GM21515 (cell line): ENCODE results near the gene FTCD.

ENCODE experiments used
- ATAC-seq: cut with Tn5 transposase; IDR thresholded peaks from one replicate; pipeline ENCODE4 v1.9.1; 2021; ENCODE audit not compliant: unreplicated experiment

Gene FTCD

DNA sequence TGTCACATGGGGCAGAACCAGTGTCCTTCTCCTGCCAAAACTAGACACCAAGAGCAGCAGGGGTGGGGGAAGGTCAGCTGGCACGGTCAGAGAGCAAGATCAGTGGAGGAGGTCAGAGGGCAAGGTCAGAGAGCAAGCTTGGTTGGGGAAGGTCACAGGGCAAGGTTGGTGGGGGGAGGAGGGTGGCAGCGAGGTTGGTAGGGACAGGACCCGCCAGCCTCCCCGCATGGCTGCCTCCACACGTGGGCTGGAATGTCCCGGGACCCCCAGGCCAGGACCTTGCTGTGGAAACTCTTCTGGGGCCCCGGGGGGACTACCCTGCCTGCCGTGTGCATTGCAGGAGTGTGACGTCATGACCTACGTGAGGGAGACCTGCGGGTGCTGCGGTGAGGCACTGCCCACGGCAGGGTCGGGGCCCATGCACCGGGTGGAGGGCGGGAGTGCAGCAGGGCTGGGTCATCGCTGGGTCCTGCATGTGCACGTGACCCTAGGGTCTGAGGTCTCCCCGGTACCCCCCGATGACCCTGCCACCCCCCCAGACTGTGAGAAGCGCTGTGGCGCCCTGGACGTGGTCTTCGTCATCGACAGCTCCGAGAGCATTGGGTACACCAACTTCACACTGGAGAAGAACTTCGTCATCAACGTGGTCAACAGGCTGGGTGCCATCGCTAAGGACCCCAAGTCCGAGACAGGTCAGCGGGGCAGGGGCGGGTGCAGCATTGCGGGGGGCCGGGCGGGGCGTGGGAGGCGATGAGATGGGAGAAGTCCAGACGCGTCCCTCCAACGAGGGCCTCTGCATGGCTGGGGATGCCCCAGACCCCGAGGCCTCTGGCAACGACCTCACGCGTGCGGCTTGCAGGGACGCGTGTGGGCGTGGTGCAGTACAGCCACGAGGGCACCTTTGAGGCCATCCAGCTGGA, 30.2 kb downstream of the FTCD start:
- ATAC-seq, result no peak

DNA sequence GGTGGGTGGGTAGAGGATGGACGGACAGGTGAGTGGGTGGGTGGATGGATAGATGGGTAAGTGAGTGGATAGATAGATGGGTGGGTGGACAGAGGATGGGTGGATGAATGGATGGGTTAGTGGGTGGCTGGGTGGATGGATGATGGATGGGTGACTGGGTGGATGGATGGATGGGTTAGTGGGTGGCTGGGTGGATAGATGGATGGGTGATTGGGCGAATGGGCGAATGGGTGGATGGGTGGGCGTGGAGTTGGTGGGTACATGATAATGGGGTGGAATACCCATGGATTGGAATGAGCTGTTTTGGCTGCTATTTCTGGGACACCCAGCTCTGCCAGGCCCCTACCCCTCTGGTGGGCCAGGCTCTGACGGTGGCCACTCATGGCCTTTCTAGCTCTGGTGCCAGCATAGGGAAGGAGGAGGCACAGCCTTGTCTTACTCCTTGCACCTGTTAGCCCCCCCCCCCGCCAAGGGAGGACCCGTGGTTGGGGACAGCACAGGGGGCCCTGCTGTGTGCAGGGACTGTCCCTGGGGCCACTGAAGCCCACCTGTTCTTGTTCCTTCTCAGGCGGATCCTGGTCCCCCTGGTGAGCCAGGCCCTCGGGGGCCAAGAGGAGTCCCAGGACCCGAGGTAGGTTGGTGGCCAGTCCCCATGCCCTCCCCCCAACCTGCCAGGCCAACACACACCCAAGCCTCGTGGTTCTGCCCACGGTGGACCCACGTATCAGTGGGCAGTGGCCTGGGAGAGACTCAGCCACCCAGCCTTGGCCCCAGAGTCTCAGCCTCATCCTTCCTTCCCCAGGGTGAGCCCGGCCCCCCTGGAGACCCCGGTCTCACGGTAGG, 31.1 kb downstream of the FTCD start:
- no peak for ATAC-seq

DNA sequence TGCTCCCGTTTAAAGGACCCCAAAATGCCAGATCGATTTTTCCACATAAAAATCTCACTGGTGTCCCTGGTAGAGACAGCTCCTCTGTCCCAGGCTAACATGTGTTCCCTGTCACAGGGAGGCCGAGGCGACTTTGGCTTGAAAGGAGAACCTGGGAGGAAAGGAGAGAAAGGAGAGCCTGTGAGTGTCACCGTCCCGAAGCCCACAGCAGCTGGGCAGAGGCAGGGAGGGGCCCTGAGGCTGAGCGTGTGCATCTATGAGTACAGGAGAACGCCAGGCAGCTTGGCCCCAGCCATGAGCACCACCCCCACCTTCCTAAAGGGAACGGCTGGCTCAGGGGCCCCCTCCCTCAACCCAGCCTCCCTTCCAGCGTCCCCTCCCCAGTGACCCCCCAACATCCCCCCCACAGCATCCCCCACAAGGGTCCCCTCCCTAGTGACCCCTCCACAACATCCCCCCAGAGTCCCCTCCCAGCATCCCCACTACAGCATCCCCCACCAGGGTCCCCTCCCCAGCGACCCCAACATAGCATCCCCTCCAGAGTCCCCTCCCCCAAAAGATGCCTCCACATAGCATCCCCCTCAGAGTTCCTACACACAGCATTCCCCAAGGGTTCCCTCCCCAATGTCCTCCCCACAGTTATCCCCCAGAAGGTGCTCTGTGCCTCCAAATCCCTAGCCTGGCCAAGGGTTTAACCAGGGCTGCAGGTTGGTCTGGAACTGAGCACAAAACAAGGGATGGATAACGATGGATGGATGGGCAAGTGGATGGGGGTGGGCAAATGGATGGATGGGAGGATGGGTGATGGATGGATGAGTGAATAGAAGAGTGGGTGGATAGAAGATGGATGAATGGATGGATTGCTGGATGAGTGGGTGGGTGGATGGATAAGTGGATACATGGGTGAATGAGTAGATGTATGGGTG, 32.4 kb downstream of the FTCD start:
- no peak for ATAC-seq

DNA sequence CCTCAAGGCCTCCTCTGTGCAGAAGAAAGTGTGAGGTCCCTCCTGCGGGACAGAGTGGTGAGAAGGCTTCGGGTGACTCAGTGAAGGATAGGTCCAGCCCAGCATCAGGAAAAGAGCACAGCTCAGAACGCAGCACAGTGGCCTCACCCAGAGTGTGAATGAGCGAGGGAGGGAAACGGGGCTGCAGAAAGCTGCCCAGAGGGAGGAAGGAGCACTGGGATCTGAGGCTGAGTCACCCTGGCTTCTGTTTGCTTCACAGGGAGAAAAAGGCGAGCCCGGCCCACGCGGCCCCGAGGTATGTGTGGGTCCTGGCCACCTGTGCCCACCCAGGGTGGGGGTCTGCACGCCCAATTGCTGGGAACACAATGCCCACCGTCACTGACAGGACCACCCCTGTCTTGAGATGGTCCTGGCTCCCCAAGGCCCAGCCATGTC, 33.1 kb downstream of the FTCD start:
- no peak for ATAC-seq

DNA sequence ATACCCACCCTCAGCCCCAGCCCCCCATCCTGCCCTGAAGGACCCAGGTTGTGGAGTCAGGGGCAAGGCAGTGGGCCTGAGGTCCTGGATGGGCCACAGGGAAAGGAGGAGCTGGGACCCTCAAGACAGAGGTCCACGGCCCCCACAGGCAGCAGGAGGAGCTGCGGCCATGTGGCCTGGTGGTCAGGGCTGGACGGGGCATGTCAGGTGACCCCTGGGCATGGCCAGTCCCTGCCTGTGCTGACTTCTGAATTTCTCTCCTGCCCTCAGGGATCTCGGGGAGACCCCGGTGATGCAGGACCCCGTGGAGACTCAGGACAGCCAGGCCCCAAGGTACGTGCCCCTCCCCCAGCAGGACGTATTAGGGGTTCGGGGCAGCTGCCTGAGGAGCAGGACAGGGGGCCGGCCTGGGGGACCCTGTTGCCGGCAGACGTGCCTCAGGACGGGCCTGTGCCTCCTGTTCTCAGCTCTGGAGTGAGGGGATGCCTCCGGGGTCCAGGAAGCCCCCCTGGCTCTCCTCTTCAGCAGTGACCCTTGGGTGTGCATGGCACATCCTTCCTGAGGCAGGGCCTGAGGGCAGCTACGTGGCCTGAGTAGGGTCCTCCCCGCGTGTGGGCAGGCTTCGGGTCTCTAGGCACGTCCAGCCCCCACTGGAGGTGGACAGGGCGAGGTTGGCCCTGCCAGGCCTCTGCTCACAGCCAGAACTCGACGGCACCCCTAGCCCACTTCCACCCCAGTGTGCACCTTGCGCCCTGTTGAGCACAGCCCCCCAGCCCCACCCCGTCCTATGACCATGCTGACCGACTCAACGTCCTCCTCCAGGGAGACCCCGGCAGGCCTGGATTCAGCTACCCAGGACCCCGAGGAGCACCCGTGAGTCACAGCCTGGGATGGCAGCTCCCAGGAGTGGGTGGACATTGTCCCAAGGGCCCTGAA, 33.8 kb downstream of the FTCD start:
- no peak for ATAC-seq

DNA sequence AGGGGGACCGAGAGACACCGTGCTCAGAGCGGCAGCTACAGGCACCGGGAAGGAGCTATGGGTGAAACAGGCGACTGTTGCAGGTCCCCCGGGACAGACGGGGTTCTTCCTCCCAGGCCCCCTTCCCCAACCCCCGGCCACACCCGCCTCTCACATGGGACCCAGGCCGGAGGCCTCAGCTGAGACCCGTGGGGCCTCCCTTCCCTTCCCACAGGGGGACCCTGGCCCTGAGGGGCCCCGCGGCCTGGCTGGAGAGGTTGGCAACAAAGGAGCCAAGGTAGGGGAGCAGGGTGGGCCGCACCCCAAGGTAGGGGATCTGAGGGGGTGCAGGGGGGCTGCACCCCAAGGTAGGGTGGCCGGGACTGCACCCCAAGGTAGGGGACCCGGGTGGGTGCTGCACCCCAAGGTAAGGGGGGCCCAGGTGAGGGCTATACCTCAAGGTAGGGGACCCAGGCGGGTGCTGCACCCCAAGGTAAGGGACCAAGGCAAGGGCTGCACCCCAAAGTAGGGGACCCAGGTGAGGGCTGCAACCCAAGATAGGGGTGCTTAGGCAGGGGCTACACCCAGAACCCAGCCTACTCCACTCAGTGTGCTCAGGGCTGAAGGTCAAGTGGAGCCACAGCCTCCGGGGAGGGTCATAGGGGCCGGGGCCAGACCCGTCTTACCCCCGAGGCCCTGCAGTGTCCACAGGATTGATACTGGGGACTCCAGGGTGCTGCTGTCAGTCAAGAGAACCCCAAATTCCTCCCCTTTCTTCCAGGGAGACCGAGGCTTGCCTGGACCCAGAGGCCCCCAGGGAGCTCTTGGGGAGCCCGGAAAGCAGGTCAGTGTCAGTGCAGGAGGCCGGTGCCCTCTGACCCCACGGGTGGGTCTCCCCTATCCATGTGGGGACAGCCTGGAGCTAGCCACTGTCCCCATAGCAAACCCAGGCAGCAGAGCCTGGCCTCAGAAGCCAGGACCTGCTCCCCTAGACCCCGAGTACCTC, 34.8 kb downstream of the FTCD start:
- no peak for ATAC-seq

DNA sequence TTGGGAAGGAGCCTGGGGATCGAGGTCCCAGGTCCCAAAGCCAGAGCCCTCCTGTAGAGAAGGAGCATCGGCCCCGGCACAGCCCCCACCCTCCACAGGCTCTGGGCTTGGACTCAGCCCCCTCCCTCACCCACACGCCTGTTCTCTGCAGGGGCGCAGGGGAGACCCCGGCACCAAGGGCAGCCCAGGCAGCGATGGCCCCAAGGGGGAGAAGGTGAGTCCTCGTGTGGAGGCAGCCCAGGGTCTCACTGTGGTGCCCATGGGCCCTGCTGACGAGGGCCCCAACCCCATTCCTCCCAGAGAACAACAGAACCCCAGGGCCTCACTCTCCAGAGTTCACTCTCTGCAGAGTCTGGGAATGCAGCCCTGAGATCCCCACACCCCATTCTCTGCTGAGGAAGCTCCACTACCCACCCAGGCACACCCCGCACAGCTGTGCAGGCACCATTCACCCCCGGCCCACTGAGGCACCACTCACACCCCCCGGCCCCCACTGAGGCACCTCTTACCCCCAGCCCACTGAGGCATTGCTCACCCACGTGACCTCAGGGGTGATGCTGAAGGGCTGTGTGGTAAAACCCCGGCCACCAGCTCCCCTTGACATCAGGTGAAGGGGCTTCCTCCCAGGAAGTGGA, 35.6 kb downstream of the FTCD start:
- no peak for ATAC-seq

DNA sequence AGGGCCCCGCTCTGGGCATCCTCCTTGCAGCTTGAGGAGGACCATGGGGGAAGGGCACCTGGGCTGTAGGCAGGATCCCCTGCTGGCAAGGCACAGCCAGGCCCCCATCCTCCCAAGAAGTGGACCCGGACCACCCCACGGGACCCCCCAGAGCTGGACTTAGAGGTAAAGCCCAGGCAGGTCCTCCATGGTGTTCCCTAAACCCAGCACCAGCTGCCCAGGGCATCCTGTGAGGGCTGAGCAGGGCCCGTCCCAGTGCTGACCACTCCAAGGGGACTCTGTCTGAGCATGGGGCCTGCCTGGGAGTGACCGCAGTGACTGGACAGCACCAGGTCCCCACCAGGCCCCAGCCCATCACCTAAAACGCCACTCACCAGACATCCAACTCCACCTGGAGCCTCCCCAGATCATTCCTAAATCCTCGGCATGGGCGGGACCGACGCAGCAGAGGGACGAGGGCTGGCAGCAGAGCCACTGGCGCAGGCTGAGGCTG, 36.2 kb downstream of the FTCD start:
- ATAC-seq, result no peak

DNA sequence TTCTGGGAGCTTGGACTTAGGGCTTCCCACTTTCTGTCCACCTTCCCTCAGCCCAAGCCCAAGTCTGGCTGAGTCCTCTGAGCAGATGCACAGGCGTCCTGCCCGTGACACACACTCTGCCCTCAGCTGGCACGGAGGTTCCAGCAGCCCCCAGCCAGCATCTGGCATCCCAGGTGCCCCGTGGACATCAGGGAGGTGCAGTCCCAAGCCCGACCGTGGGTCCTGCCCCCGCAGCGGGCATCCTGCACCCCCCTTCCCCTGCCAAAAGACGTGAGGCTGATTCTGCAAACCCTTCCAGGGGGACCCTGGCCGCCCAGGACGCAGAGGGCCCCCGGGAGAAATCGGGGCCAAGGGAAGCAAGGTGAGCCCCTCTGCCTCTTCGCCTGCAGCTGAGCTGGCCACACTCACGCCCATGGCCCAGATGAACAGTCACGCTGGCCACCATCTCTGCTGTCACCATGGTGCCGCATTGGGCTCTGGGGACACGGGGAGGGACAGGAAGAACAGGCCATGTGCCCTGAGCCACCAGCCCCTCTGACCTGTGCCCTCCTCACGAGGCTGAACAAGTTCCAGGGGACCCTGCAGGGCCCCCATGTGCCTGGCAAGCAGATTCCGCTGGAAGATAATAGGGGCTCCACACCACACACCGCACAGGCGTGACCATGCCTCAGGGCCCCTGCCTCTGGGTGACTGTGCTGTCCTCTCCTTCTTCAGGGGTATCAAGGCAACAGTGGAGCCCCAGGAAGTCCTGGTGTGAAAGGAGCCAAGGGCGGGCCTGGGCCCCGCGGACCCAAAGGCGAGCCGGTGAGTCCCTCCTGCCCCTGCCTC, 36.8 kb downstream of the FTCD start:
- no peak for ATAC-seq

DNA sequence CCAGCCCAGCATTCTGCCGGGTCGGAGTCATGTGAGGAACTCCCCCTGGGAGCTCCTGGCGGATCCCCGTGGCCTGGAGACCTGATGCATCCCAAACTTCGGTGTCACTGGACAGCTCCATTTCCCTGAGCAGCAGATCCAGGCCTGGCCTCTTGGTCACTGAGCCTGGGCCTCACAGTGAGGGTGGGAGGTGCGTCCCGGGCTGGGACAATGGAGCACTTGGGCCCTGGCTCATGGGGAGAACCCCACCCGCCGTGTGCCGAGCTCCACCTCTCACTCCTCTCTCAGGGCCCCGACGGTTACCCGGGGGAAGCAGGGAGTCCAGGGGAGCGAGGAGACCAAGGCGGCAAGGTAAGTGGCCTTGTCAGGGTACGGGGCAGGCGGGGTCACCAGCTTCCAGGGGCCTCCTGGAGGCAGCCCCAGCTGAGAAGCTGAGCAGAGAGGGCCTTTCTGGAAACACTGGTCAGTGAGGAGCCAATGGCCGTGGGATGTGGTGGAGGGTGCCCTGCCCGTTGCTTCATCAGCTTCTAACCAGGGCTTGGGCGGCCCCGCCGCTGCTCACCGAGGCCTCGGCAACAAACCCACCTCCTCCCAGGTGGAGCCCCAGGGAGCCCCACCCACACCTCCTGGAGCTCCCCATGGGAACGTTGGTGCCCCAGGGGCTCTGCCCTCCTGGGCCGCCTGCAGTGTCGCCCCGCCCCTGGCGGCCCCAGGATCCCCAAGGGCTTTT, 37.6 kb downstream of the FTCD start:
- no peak for ATAC-seq

DNA sequence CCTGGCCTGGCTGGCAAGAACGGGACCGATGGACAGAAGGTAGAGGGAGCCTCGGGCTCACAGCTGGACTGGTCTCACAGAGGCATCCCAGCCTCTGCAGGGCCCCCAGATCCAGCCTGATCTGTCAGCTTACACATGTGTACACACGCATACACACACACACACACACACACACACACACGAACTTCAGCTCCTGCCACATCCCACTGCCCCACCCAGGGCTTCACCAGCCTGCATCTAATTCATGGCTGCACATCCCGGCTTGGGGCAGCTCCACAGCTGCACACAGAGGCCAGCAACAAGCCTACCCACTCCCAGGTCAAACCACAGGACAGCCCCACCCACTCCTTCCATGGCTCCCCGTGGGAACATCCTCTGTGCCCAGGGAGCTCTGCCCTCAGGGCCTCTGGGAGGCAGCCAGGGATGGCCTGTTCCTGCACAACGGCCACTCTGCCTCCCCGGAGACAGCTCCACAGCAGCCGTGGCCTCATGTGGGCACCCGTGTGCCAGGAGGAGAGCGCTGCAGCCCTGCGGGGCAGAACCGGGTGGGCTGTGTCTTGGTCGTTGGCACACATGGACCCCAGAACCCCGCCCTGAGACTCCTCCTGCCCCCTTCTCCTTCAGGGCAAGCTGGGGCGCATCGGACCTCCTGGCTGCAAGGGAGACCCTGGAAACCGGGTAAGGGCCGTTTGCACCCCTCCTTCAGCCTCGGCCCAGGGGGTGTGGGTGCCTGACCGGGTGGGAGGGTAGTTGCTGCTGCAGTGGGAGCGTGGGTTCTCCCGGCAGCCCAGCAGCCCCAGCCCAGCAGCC, 38.4 kb downstream of the FTCD start:
- no peak for ATAC-seq

DNA sequence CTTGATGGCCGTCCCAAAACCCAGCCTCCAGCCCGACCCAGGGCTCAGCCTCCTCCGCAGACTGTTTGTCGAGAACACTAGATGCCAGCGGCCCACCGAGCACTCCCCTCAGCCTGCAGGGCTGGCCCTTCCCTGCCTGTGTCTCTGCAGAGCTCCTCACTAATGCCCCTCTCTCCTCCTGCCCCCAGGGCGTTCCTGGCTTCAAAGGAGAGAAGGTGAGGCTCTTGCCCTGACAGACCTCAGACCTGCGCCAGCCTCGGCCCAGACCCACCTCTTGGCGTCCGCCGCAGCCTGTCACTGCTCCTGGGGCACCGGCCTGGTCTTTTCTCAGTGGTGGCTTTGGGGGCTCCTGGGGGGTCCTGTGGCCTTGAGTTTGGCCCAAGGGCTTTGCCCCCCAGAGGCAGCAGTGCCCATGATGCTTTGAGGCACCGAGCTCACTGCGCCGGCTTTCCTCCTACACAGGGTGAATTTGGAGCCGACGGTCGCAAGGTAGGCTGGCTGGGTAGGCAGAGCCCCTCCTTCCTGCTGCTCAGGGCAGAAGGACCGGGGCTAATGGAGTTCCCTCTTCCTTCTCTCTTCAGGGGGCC, 39.1 kb downstream of the FTCD start:
- no peak for ATAC-seq

DNA sequence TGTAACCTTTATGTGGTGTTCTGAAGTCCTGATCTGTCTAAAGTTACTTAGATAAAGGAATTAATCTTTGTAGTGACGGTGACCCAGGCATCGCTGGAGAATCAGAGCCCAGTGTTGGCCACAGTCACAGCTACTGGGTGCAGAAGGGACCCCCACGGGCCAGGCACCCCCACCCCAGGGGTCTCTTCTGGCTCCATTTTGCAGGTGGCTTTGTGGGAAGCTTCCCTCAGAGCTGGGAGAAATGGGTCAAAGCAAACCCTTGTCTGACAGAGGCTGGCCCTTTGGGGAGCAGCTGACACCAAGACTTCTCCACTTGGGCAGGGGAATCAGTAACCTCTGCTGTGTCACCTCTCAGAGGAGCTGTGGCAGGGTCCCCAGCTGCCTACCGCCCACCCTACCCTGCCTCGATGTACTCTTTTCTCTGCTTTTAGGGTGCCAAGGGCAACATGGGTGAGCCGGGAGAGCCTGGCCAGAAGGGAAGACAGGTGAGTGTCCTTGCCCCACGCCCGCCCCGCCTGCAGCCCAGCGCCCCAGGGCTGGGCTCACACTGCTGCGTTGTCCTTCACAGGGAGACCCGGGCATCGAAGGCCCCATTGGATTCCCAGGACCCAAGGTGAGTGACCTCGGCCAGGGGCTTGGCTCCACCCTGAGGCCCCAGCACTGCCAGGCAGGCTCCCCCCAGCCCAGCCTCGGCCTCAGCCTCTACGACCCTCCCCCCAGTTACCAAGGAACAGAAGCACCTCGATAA, 39.8 kb downstream of the FTCD start:
- ATAC-seq, result no peak

DNA sequence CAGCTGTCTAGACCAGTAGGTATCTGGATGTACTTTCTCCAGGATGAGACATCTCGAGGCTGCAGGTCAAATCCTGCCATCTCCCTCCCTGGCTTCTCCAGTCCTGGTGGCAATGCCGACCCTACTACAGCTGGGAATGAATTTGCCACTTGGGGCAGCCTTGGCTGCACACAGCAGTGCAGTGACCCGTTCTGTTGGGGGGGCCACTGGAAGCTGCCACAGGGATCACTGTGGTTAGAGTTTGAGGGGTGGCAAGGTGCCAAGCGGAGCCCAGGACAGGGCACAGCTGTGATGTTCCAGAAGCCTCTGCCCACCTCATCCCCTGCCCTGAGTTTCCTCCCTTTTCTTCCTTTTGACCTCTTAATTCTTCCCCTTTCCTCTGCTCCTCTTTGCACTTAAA, 40.4 kb downstream of the FTCD start:
- ATAC-seq, result no peak
